GM12878 (cell line): ENCODE data around the gene CACNA1S.

Experiments
- NBN ChIP-seq: fragments of 450-650 bp; IDR thresholded peaks from 2 replicates; pipeline ENCODE4 v1.6.1; 2016
- TARDBP ChIP-seq: IDR thresholded peaks from 2 replicates; pipeline ENCODE4 v1.6.1; 2016; ENCODE audit warnings: borderline replicate concordance
- ZSCAN29 ChIP-seq: fragments of 450-650 bp; IDR thresholded peaks from 2 replicates; pipeline ENCODE4 v1.6.1; 2017; ENCODE audit warnings: mild to moderate bottlenecking, moderate library complexity

GRCh38 chr1:201095581-201095980, 16.6 kb downstream of the CACNA1S start:
- TF ChIP-seq ZSCAN29 (no peak), NBN (no peak), TARDBP (no peak)
